GM19328 (cell line): ENCODE data around the gene CCDC150.
"Not testable (repeated sequence)": the region's sequence is repeated elsewhere in the genome, so short reads cannot be mapped to it uniquely, and the experiment has no call there.

Experiments used
- ATAC-seq: cut with Tn5 transposase; IDR thresholded peaks from one replicate; pipeline ENCODE4 v1.9.1; 2021; ENCODE audit warnings: mild to moderate bottlenecking, moderate library complexity; ENCODE audit not compliant: unreplicated experiment

The CCDC150 gene

GRCh38 chr2:196639180-196640030, at the start of gene CCDC150:
TSS of gene CCDC150 (plus strand) at chr2:196639715. CDS start at chr2:196639767, 52 bp downstream.
- peak; percentile 100 for ATAC-seq

- ATAC-seq = no peak
These were observed 49.2 kb upstream of the CCDC150 start for GRCh38 chr2:196590286-196590685.

DNA sequence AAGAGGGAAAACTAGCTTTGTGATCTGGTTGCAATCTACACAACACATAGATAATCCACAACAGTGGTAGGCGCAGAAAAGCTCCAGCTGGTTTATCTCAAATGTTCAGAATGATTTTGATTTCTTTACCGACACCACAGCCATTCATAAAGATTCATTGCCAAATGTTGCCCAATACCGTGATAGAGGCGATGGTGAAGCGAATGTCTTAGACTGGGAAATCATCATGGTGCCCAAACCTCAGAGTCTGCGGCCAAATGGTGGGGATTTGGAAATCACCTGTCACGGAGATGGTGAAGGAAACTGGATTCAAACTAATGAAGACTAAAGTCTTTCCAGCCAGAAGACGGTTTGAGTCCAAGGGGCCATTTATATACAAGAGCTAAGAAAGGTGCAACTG, 48.5 kb upstream of the CCDC150 start:
- no peak for ATAC-seq

GRCh38 chr2:196591621-196592022, 47.9 kb upstream of the CCDC150 start:
- no peak for ATAC-seq

DNA sequence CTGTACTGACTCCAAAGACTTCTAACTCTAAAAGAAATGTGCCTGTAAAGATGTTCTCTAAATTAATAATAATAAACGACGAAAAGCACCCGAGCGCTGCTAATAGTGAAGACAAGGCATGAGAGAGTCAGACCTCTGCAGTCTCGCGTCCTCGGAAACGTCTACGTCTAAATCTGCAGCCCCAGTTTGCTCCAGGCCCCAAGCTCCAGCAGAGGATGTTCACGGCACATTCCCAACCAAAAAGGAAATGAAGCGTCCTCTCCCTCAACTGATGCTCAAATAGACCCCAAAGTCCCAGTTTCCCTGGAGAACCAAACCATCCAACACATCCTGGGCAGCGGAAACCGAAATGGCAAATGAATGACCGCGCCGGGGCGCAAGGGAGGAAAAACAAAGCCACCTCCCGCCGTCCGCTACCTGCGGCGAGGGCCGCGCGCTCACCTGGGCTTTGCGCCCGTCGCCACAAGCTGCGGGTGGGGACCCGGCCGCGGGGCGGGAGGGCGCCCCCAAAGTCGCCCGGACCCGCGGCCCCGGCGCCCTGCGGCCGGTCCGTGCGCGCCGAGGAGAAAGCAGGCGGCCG, 47.1 kb upstream of the CCDC150 start:
- ATAC-seq = peak; percentile 14

DNA sequence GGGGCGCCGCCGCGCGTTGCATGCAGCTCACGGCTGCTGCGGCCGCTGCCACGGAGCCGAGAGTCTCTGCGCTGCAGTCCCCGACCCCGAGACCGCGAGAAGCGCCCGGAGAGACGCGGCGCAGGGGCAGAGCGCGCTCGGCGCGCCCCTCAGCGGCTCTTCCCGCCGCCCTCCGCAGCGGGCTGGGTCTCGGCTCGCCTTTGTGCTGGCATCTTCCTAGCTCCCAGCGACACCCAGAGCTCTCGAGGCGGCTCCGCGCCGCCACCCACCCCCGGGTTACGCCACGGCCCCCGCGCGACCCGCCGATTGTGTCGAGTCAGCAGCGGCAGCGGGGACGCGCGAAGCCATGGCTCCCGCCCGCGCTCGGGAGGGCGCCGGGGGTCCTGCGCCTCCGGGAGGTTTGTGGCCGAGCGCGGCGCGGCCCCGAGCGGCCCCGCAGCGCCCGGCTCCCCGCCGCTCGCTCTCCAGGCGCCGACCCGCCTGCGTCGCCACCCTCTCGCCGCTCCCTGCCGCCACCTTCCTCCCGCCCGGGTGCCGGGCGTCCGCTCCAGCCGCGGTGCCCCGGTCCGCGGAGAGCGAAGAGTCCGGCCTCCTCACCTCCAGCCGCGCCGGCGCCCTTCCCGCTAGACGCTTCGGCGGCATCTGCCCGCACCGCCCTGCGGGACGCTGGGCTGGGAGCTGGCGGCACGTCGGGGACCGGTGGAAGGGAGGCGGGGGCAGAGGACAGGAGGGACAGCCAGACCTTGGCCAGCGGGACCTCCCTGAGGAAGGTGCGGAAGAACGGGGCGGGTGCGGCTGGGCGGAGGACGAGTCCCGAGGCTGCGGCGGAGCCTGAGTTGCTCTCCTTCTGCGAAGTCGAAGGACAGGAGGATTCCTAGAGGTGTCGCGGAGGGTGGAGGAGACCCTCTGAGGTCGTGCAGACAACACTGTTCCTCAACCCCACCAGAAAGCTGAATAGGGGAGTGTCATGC, 46.3 kb upstream of the CCDC150 start, which contains the start of gene HECW2:
TSS of gene HECW2 (minus strand) at position 644 of the 971 bp plus-strand sequence.
- ATAC-seq = peak; percentile 66

DNA sequence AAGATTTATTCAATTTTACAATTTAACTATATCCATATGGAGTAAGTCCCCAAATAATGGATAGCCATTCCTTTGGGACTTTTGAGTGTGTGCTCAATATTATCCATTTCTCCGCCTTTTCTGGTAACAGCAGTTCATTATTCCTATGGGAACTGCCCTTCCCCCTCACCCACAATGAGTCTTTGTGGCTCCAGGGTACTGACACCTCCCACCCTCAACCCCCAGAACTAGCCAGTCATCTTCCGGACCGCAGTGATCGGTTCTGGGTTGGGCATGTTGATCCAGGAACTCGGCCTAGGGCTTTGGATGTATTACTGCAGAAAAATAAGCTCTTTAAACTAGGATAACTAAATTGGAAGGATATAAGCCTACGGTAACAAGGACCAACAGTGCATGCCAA, 45.4 kb upstream of the CCDC150 start:
- no peak for ATAC-seq

DNA sequence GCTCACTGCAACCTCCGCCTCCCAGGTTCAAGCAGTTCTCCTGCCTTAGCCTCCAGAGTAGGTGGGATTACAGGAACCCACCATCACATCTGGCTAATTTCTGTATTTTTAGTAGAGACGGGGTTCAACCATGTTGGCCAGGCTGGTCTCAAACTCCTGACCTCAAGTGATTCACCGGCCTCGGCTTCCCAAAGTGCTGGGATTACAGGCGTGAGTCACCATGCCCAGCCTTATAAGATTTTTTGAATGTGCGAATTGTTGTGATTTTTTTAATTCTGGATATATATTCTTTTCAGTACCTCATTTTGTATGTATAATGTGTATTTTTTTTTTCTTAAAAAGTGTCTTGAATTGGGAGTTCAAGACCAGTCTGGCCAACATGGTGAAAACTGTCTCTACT, 42.0 kb upstream of the CCDC150 start:
- ATAC-seq = no peak

GRCh38 chr2:196598412-196598811, 41.1 kb upstream of the CCDC150 start:
- no peak for ATAC-seq

GRCh38 chr2:196598846-196599245, 40.7 kb upstream of the CCDC150 start:
- ATAC-seq = no peak

DNA sequence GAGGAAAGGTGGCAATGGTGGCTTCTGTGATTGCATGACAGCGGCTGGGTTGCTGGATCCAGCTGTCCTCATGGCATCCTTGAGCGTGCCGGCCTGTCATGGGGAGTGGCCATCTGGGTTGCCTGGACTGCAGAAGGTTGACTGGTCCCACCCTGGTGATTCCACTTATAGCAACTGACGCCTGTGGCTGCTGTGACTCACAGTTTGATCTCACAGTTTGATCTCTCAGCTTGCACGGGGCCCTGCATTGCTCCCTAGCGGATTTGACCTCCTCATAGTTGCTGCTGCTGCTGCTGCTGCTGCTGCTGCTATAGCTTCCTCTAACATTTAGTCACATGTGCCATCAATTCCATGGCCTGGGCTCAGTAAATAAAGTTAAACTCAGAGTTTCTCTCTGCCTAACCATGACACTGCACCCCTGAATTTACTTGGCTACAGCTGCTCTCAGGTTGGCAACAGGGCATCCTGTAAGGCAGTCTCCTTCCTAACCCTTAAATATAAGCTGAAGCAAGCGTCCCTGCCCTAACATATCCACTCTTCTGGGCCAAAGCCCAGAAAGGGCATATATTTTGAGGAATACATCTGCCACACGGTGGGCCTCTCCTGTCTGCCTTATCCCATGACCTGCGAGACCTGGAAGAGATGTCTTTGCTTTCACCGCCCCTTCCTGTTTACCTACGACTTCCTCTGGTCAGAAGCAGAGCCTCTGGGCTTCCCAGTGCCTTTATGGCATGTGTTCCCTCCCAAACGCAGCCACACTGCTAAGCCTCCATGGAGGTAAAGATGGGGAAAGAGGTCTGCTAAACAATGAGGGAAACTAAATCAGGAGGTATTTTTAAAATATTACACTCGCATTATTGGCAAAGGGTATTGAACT, 37.8 kb upstream of the CCDC150 start:
- ATAC-seq = no peak

DNA sequence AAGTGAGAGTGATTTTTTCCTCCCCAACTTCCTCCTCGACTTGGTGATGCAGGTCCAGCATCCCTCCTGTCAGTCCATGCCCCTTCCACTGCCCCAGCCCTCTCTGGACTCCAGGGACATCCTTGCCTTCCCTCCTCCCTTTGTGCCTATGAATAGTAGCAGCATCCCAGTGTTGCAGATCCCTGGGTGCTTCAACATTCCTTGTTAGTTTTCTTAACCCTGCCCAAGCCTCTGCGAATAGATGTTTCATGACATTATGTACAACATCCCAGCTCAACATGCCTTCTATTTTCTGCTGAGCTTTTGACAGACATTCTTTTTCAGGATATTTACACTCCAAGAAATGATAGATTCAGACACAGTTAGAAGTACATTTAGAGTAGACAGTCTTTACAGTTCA, 35.3 kb upstream of the CCDC150 start:
- ATAC-seq = no peak

GRCh38 chr2:196606516-196606915, 33.0 kb upstream of the CCDC150 start:
- no peak for ATAC-seq

DNA sequence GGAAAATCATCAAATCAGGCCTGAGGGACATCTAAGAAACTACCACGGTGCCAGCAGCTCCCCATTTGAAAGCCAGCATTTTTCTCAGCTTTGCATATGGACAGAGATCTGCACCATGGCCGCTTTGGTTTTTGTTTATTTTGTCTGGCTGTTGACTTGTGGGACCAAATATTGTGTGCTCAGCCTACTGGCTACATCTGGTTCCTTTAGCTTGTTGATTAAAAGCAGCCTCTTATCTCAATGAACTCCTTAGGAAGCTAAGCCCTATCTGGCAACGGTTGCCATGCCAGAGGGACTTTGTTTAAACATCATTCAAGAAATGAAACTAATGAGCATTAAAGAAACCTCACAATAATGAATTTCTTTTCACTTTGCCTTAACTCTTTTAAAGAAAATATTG, 32.4 kb upstream of the CCDC150 start:
- no peak for ATAC-seq

- not testable (repeated sequence) for ATAC-seq
These were observed 31.6 kb upstream of the CCDC150 start for GRCh38 chr2:196607896-196608295.

GRCh38 chr2:196609806-196610205, 29.7 kb upstream of the CCDC150 start:
- ATAC-seq = no peak

- no peak for ATAC-seq
These were observed 28.7 kb upstream of the CCDC150 start for GRCh38 chr2:196610796-196611195.

DNA sequence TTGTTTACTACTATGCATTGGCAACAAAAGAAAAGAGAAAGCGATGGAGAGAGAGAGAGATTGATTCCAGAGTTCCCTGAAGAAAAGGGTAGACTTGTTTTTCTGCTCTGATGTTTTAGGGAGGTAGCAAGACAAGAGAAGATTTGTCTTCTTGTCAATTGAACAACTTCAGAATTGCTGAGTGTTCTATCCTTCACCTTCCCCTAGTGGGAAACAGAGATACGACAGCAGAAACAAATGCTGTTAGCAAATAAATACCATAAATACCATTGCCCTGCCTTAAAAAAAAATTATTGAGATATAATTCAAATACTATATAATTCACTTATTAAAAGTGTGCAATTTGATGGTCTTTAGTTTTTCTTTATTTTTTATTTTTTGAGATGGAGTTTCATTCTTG, 26.2 kb upstream of the CCDC150 start:
- no peak for ATAC-seq

GRCh38 chr2:196617430-196617829, 22.1 kb upstream of the CCDC150 start:
- no peak for ATAC-seq

DNA sequence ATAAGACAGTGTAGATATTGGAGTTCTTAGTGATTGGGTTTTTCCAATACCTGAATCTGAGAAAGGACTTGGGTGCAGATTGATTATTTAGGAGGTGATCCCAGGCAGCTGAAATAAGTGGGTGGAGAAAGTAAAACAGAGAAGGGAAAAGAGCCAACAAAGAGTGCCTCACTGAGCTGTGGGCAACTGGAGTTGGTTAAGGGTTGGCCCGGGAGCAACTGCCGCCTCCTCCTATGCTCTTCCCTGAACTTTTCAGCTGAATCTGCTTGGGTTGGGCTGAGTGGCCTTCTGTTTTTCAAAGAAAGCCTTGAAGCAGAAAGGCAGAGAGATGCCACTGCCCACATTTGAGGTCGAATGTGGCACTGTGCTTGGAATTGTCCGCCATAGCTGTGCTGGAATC, 20.9 kb upstream of the CCDC150 start:
- ATAC-seq = no peak
